GM12865 (cell line): Measurements from ENCODE around the gene AIFM2.

ENCODE experiments used
- DNase-seq: peaks from one replicate; pipeline ENCODE4 v3.0.0; 2010; ENCODE audit warnings: low read depth
- H3K4me3 ChIP-seq: 2 replicates; pipeline ENCODE4 v1.5.1; 2011; ENCODE audit warnings: mild to moderate bottlenecking, low read depth, low read length, control low read depth
- TF ChIP-seq, protein P1 (sequence below): IDR thresholded peaks from 2 replicates; pipeline ENCODE4 v1.5.1; 2011; ENCODE audit warnings: low read length, control low read depth, low read depth, inconsistent platforms; ENCODE audit not compliant: insufficient read depth; ENCODE audit errors: missing control alignments

Gene AIFM2

DNA sequence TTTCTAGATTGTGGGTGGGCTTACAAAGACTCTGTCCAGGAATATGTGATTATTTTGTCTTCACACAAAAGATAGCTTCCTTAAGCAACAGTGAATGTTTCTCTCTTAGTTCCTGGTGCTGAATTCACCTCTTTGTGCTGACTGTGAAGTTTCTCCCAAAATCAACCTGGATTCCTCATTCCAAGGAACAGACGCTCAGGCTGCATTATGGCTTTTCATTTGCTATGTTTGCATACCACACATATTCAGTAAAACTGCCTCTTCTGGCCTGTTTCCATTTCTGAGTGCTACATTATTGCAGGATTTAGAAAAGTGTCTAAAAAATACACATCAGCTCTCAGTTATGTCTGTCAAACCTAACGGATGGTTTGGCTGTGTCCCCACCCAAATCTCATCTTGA, 58.5 kb downstream of the AIFM2 start:
- DNase-seq, result no peak
- H3K4me3 ChIP-seq, result no peak overlapping the region
- TF ChIP-seq, protein P1, sequence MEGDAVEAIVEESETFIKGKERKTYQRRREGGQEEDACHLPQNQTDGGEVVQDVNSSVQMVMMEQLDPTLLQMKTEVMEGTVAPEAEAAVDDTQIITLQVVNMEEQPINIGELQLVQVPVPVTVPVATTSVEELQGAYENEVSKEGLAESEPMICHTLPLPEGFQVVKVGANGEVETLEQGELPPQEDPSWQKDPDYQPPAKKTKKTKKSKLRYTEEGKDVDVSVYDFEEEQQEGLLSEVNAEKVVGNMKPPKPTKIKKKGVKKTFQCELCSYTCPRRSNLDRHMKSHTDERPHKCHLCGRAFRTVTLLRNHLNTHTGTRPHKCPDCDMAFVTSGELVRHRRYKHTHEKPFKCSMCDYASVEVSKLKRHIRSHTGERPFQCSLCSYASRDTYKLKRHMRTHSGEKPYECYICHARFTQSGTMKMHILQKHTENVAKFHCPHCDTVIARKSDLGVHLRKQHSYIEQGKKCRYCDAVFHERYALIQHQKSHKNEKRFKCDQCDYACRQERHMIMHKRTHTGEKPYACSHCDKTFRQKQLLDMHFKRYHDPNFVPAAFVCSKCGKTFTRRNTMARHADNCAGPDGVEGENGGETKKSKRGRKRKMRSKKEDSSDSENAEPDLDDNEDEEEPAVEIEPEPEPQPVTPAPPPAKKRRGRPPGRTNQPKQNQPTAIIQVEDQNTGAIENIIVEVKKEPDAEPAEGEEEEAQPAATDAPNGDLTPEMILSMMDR, result no peak

DNA sequence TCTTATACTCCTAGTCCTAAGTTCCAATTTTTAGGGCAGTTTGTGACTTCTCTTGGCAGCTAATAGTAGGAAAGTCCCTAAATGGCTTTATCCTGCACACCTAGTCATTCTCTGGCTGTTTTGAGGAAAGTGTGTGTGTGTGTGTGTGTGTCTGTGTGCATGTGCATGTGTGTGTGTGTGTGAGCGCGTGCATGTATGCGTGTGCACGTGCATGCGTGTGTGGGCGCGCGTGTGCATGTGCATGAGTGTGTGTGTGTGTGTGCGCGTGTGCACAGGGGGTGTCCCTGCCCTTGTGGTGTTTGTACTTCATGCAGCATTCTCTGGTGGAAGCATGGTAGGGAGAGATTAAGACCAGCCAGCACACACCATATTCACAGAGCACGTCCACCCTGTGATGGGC, 61.8 kb downstream of the AIFM2 start:
- TF ChIP-seq, protein P1, result no peak
- no peak overlapping the region for H3K4me3 ChIP-seq
- no peak for DNase-seq

DNA sequence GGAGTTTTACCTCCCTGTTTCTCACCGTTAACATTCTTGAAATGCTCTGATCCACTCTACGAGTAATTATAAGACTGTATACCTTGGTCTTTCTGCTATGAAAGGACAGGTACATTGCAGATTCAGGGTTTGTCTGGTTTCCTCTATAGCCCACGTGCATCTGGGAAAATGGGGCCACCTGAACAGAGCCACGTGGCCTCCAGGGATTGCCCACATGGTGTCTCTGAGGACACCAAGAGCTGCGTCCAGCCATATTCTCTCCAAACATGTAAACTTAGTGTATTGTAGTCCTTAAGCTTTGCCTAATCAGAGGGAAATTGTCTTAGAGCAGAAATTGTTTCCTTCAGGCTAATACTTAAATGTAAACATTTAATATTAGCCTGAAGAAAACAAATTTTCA, 63.3 kb downstream of the AIFM2 start:
- TF ChIP-seq, protein P1, result no peak
- no peak for DNase-seq

DNA sequence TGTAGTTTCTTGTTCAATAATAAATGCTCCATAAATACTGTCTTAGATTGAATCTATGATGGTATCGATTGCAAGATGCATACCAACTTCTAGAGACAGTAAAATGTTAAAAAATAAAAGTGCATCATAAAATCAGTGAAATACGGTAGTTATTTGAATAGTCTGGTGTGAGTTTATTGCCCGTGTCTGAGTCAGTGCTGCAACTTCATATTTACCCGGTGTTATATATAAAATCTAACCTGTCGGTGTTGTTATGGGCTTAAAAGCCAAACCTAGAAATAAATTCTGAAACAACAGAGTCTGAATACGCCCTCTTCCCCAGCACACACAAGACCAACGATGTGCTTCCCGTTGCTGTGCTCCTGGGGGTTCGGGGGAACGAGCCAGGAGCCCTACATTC, 63.7 kb downstream of the AIFM2 start:
- H3K4me3 ChIP-seq, result no peak overlapping the region
- TF ChIP-seq, protein P1, result no peak
- DNase-seq, result no peak

More for the DNA sequence above, 63.3 kb downstream of the AIFM2 start:
- H3K4me3 ChIP-seq, result no peak overlapping the region

DNA sequence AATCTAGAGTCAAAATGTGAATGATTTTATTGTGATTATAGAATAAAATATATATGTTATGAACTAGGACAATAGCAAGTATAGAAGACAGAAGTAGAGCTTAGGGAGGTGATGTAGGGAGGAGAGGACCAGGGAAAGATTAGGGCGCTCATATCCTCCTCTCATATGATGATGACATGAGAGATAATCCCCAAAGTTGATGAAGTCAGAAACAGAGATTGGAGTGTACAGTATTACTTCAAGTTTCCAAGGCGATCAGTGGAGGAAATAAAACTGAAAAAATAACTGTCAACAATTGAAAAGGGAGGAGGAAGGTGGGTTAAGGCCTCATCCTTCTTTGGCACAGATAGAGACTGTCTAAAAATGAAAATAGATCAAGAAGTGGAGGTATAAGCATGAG, 65.0 kb downstream of the AIFM2 start:
- DNase-seq, result no peak
- TF ChIP-seq, protein P1, result no peak
- H3K4me3 ChIP-seq, result no peak overlapping the region

DNA sequence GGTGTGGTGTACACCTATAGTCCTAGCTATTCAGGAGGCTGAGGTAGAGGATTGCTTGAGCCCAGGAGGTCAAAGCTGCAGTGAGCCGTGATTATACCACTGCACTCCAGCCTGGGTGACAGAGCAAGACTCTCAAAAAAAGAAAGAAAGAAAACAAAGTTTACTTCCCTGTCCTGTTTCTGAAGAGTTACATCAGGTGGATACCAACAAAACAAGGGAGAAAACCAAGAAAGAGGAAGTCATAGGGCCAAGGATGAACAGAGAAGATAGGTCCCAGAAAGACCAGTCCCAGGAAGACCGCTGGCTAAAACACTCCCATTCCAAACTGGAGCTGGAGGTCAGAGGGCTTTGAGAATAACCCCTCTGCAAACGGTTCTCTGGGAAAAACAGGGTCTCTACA, 66.4 kb downstream of the AIFM2 start:
- H3K4me3 ChIP-seq, result no peak overlapping the region
- DNase-seq, result no peak
- TF ChIP-seq, protein P1, result no peak

DNA sequence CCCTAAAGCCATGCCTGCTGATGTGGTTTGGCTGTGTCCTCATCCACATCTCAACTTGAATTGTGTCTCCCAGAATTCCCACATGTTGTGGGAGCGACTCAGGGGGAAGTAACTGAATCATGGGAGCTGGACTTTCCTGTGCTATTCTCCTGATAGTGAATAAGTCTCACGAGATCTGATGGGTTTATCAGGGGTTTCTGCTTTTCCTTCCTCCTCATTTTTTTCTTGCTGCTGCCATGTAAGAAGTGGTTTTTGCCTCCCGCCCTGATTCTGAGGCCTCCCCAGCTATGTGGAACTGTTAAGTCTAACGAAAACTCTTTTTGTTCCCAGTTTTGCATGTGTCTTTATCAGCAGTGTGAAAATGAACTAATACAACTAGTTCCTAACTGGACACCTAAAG, 68.1 kb downstream of the AIFM2 start:
- H3K4me3 ChIP-seq, result no peak overlapping the region
- DNase-seq, result no peak
- TF ChIP-seq, protein P1, result no peak
